Stimulated activated CD4-positive, alpha-beta T cell treated with anti-CD3 and anti-CD28 coated beads, Interleukin-15, amount 100 ng/mL, for 1 hour (primary cell): ENCODE measurements around the gene CSRNP2.
"Not testable (repeated sequence)": the region's sequence is repeated elsewhere in the genome, so short reads cannot be mapped to it uniquely, and the experiment has no call there.

Experiments
- DNase-seq, 2 donors: peaks; one replicate each; pipeline ENCODE4 v3.0.0-alpha.2; 2020; ENCODE audit warnings: low read depth in 1 of 2, low spot score in 1 of 2

The CSRNP2 gene

DNA sequence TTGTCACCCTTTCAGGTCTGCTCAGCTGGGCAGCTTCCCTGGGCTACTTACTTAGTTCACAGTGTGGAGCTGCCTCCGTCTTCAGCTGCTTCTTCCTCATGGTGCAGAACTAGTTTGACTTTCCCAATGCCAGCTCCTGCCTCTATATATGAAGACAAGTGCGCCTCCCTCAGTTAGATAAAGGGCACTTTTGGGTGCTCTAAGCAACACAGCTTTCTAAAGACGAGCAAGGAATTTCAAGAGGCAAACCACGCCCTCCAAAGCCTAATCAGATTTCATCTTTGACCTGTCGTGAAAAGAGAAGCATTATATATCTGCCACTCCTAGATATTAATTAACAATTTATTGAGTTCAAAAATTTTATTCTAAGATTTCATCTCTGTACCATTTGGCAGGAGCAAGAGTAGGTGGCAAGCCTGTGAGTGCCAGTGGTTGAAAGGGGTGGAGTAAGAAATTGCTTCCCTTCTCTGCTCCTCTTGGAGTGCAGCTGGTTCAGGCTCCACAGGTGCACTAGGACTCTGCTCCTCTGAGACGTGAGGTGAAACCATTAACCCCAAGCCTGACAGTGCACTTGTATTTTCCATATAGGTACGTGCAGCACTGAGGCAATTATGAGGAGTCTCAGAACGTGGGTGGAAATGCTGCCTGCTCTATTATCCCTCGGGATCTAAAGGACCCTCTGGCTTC, 55.1 kb downstream of the CSRNP2 start:
- DNase-seq, result no peak

DNA sequence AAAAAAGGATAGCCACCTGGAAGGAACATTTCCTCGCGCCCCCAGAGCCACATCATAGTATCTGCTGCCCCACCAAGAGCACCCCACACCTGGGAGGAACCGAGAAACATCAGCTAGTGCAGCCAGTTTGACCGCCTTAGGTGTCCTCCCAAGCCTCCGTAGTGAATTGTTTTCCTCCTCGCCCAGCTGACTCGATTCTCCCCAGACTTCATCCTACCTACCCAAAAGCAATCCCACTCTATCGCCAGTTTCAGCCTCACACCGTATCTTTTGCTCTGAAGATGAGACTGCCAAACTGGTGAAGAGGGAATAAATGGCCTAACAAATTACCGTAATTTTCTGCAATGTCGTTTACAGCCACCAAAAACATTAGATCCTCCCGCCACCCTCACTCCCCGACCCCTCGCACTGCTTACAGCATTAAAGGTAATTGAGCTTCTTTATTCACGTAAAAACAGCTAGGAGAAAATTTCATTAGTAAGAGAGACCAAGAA, 56.0 kb downstream of the CSRNP2 start:
- no peak for DNase-seq

DNA sequence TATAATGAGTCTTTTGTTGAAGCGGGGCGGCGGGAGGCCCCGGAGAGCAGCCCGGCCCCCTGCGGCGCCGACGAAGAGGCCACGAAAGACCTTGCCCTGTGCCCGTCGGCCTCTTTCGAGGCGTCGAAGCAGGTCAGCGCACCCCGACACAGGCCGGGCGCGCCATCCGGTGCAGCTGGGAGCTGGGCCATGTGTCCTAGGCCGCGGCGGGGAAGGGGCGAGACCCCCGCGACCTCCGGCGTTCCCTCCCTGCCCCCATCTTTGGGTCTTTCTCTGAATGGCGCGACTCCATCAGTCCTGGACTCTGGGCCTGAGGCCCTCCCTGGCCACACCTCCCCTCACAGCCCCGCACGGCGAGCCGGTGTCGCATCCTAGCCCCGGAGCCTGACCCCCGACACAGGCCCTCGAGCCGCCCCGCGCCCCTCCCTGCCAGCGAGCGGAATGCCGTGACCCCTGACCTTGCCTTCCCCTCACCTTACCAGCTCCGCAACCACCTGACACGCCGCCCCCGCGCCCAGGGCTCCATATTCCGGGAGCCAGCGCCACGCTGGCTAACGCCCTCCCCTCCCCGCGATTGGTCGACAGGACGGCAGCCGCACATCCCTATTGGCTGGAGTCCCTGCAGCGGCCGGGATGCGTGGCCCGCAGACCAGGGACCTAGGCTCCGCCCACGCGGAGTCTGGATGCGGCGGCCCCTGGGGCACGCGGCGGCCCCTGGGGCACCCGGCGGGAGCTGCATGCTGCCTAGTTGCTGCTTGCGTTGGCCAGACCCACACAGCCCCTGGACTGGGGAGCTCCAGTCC, 57.4 kb downstream of the CSRNP2 start, which contains the start of gene SLC11A2:
Gene SLC11A2, minus strand, starts transcription at position 549 of the 803 bp plus-strand sequence. CDS start 15,656 bp downstream, outside the sequence.
- peak; percentile 81 to 85 for DNase-seq

DNA sequence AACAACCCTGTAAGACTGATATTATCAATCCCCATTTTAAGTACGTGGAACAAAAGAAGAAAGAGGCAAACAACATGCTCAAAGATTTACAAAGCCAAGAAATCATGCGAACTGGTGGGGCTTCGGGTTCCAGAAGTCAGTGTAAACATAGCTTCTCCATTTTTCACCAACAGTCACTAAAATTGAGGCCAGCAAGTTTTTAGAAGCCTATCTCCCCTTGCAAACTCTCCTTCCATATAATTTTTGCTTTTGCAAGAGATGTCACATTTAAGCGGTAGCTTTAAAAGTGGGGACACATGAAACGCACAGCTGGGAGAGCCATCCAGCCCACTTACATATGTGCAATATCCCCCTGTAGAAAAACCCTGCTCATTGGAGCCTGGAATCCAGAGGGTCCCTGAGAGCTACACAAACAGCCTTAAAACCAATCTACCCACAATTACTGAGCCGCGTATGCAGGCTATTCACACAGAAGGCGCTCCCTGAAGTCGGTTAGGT, 58.0 kb downstream of the CSRNP2 start:
- no peak for DNase-seq

DNA sequence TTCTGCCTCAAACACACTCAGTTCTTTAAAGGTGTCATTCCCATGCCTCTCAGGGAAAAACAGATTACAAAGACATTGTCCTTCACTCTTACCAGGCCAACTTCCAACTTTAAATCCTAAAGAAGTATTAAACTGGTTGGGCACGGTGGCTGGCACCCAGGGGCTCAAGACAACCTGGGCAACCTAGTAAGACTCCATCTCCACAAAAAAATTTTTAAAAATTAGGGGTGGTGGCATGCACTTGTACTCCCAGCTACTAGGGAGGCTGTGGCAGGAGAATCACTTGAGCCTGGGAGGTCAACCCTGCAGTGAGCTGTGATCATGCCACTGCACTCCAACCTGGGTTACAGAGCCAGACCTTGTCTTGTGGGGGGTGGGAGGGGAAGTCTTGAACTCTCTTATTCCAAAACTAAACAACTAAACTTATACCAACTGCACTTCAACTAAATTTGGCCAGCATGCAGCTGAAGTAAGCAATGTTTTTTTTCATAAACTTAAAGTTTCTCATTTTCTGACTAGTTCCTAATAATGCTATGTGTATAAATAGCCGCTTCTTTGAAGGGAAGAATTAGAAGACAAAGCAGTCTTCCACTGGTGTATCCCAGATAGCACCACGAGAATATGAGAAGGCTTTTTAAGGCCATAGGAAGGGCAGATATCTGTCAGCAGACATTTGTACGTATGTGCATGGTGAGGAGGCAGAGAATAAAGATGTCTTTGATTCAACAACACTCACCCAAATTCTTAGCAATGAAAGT, 59.6 kb downstream of the CSRNP2 start:
- DNase-seq, result no peak

DNA sequence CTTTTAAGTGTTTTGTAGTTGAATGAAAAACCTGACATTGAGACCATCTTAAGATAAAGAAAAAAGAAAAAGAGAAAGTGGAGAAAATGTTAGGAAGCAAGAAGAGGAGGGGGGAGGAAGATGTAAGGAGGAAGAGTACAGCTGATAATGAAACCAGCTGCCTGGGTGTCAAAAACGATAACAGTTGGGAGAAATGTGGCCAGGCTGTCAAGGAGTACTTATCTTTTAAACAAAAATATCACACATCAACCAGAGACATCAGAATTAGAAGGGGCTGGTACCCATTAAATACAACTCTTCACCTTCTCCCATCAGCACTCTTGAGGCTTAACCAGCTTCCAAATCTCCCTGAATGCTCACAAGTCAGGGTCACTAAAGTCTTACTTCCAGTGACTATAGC, 61.7 kb downstream of the CSRNP2 start:
- no peak for DNase-seq

DNA sequence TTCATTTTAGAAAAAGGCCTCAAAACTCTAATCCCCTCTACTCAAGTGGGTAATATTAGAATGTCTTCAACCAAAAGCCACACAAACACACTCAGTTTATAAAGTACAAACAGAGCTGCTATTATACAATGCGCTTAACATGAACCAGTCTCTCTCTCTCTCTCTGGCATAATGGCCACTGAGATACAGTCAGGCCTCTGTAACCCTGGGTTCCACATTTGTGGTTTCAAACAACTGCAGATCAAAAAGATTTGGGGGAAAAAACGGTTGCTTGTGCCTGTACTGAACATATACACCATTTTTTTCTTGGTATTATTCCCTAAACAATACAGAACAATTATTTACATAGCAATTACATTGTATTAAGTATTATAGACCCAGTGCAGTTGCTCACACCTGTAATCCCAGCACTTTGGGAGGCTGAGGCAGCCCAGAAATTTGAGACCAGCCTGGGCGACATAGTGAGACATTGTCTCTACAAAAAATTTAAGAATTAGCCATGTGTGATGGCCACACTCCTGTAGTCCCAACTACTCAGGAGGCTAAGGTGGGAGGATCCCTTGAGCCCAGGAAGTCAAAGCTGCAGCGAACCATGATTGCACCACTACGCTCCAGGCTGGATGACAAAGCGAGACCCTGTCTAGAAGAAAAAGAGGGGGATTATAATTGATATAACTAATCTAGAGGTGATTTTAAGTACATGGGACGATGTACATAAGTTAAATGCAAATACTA, 62.8 kb downstream of the CSRNP2 start:
- DNase-seq, result no peak

DNA sequence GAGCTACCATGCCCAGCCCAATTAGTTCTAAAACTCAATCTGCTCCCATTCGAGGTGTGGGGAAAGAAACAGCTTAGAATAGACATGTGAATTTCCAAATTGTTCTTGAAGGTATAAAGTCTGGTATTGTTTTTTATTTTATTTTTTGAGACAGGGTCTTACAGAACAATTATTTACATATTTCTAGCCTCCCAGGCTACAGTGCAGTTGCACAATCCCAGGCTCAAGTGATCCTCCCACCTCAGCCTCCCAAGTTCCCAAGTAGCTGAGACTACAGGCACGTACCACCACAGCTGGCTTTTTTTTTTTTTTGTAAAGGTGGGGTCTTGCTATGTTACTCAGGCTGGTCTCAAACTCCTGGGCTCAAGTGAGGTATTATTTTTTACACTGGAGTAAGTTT, 63.5 kb downstream of the CSRNP2 start:
- no peak for DNase-seq

DNA sequence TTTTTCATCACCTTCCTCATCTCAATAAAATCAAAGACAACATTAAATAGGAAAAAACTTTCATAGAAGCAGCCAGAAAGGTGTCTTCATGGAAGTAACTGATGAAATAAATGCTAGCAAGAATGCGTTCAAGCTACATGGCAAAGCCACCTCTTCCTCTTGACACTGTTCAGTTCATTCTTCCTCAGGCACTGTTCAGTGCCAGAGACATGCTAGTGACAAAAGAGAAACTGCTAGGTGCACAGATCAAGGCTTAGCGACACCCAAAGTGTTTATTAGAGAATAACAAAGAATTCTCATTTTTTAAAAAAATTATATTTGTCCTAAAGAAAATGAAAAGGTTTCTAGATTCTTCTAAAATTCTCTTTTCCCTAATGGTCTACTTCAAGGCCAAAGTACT, 64.4 kb downstream of the CSRNP2 start:
- DNase-seq, result no peak

DNA sequence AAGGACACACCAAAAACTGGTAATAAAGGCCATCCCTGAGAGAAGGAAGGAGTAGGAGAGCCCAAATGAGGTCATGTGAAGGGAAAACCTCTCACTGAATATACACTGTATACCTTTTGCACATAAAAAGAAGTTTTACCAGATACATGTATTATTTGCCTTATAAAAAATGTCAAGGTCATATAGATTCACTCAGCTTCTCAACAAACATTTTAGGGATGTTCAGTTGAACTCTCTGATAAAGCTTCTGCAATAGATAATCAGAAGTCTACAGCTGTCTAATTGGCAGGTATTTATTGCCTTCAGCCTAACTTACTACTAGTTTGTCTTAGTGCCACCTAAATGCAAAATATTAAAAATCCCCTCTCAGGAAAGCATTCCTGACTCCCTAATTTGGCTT, 65.9 kb downstream of the CSRNP2 start:
- no peak for DNase-seq

DNA sequence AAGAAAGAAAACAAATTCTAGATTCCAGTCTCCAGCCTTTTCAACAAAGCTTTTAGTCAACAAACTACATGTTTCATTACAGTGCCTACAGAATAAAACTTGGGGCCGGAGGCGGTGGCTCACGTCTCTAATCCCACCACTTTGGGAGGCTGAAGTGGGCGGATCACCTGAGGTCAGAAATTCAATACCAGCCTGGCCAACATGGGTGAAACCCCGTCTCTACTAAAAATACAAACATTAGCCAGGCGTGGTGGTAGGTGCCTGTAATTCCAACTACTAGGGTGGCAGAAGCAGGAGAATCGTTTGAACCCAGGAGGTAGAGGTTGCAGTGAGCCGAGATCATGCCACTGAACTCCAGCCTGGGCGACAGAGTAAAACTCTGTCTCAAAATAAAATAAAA, 68.9 kb downstream of the CSRNP2 start:
- not testable (repeated sequence) for DNase-seq

DNA sequence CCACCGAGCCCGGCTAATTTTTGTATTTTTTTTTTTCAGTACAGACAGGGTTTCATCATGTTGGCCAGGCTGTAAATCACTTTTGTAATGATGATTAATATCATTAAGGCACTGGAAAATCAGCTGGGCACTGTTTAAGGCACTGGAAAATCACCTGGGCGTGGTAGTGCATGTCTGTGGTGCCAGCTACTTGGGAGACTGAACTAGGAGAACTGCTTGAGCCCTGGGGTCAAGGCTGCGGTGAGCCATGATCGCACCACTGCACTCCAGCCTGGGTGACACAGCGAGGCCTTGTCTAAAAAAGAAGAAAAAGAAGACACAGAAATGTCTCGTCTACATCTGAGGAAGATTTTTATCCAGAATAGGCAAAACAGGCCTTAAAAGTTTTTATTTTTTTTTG, 70.0 kb downstream of the CSRNP2 start:
- no peak for DNase-seq

DNA sequence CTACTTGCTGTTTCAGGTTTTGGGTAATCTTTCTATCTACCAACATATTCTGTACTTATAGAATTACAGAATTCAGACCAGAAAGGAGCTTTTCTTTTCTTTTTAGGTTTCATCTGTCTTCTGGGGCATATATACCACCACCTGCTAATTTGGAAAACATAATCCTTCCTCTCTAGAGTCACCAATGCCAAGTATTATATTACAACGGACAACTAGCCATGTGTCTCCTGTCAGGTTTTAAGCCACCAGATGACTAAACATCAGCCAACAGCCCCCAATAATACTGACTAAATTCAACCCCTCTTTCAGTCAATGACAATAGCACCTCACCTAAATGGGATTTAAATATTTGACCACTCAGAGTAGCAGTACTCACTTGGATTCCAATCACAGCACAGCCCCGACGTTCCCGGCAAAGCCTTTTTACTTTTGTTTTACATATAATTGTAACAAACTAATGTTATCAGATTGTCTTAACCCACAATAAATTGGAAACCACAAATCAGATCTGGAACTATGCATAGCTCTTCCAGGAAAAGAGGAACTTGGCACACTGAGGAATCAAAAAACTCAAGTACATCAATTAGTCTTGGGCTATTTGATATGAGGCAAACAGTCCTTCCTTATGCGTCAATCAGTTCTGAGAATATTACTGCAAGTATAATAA, 70.7 kb downstream of the CSRNP2 start:
- no peak for DNase-seq

DNA sequence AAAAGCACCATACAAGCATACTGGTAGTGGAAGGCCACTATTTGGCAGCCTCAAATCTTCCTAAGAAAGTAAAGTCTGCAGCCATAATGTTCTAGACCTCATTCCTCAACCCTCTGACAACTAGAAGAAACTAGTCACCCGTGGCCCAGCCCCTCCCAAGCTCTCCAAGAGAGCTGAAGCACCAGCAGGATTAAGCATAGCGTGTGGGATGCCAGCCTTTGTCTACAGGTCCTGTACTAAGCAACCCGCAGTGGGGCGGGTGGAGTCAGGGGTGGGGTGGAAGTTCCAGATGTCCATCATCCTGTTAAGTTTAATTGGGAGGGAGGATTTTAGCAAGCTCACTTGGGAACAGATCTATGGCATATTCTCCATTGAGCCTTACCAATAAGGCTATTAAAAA, 71.4 kb downstream of the CSRNP2 start:
- no peak for DNase-seq
